Stimulated activated CD8-positive, alpha-beta memory T cell treated with anti-CD3 and anti-CD28 coated beads, Interleukin-12 subunit alpha, Interleukin-12 subunit beta, amount 100 ng/mL, for 24 hours (primary cell): ENCODE measurements around the gene NAPB.

ENCODE experiments used
- DNase-seq: peaks from one replicate; pipeline ENCODE4 v3.0.0-alpha.2; 2020; ENCODE audit errors: extremely low read depth

Gene NAPB

GRCh38 chr20:23347791-23348190, 73.5 kb downstream of the NAPB start:
- DNase-seq, result no peak

GRCh38 chr20:23346002-23346401, 75.3 kb downstream of the NAPB start:
- DNase-seq, result no peak

GRCh38 chr20:23344336-23344735, 77.0 kb downstream of the NAPB start:
- DNase-seq, result no peak

- DNase-seq, result no peak
Measured at GRCh38 chr20:23343590-23343989, 77.7 kb downstream of the NAPB start.

GRCh38 chr20:23341073-23341472, 80.2 kb downstream of the NAPB start:
- no peak for DNase-seq

GRCh38 chr20:23340524-23340923, 80.8 kb downstream of the NAPB start:
- no peak for DNase-seq

GRCh38 chr20:23339986-23340385, 81.3 kb downstream of the NAPB start:
- DNase-seq, result no peak

- DNase-seq, result no peak
Measured at GRCh38 chr20:23337312-23337711, 84.0 kb downstream of the NAPB start.

GRCh38 chr20:23336476-23336875, 84.8 kb downstream of the NAPB start:
- no peak for DNase-seq

GRCh38 chr20:23335521-23335920, 85.8 kb downstream of the NAPB start:
- DNase-seq, result no peak

- no peak for DNase-seq
Measured at GRCh38 chr20:23334111-23334510, 87.2 kb downstream of the NAPB start.

- no peak for DNase-seq
Measured at GRCh38 chr20:23332467-23332866, 88.8 kb downstream of the NAPB start.

GRCh38 chr20:23331450-23332350, 89.6 kb downstream of the NAPB start:
- DNase-seq, result no peak

GRCh38 chr20:23327617-23328333, 93.5 kb downstream of the NAPB start:
- no peak for DNase-seq

GRCh38 chr20:23326774-23327173, 94.5 kb downstream of the NAPB start:
- DNase-seq, result no peak

- no peak for DNase-seq
Measured at GRCh38 chr20:23325107-23325506, 96.2 kb downstream of the NAPB start.
